Pulmonary artery endothelial cell (primary cell): ENCODE data around the gene TPST2. TPM values are rescaled to one million over a fixed set of nuclear protein-coding genes. Genes with fewer than 3 reads are reported as not detected.

Source experiments
- DNase-seq: peaks from one replicate; pipeline ENCODE4 v3.0.0-alpha.2; 2011; ENCODE audit warnings: low read depth, low spot score
- total RNA-seq: library from RNA; depleted of rRNA; stranded (reverse); fragments of >200 nt; gene quantifications from 2 replicates; pipeline ENCODE4 v1.2.3, GENCODE V29; 2014

The TPST2 gene
- total RNA-seq, 1 donor from 2014 or later: 33.6 TPM

DNA sequence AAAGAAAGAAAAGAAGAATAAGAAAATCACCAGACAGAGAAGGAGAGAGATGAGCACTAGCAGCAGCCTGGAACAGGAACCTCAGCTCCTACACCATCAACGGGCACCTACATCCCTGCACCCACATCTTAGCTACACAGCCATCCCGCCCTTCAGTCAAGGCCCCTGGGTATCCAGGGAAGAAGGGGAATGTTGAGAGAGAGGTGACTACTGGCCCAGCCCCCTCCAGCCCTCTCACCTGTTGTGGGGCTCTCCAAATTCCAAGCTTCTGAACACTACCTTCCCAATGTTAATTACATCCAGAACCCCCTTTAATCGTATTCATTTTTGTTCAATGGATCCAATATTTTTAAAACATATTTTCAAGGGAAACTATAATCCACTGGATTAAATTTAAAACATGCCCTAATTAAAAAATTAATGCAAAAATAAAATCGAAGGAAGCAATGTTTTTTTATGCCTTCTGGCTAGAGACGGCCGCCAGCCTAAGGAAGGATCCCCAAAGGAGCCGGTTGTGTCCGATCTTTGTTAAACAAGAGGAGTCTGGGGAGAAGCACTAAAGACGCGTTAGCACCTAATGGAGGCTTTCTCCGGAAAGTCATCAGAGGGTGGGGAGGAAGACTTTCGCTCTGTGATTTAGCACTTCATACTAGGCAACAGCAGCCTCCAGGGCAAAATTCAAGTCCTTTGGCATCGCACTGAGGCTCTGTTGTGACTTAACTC is 9.5 kb downstream of the TPST2 start:
- no peak for DNase-seq

DNA sequence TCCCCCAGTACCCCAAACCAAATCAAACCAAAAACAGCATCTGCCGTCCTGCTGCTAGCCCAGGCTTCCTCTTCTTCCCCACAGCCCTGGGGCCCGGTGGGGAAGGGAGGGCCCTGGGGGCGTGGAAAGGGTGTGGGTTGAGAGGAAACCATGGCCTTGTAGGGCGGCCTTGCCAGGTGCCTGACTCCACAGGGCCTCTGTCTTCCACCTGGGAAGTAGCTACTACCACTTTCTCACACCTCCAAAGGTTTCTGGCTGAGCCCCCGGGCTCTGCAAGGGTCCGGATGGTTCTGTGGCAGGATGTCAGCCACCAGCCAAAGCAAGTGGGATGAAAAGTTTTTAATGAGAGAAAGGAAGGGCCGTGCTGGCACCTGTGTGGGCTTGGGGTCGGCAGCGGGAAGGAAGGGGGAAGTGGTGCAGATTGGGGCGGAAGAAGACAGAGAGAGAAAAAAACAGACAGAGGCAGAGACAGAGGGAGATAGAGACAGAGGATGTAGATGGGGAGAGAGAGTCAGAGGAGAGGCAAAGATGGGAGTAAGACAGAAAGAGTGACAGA is 10.5 kb downstream of the TPST2 start:
- no peak for DNase-seq

DNA sequence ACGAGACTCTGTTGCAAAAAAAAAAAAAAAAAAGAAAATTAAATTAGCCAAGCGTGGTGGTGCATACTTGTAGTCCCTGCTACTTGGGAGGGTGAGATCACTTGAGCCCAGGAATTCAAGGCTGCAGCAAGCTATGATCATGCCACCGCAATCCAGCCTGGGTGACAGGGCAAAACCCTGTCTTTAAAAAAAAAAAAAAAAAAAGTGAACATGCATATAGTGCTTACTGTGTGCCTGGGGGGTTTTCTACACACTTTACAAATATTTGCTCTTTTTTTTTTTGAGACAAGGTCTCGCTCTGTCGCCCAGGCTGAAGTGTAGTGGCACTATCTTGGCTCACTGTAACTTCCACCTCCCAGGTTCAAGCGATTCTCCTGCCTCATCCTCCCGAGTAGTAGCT is 12.9 kb downstream of the TPST2 start:
- DNase-seq: no peak

DNA sequence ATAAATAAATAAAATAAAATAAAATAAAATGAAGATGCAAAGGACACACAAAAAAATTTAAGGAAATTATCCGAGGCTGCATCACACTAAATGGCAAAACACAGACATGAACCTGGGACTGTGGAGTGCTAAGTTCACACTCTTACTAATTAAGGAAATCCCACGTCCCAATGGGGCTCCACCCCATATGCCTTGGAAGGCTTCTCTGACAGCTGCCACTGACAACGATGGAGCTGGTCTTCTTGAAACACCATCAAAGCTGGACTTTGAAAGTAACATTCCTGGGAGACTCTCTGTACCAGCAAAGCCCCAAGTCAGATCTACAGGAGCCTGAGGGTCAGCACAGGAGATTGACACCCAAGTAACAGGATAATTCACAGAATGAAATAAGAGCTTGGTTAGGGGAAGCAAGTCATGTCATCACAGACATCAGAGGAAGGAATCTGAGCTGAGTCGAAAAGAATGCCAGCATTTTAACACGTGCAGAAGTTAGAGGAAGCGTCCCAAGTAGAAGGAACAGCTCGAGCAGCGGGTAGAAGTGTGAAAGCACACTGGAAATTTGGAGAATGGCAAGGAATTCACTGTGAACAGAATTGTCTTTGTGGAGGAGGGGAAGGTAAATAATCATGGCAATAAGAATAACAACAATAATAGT is 13.8 kb downstream of the TPST2 start:
- DNase-seq: no peak

DNA sequence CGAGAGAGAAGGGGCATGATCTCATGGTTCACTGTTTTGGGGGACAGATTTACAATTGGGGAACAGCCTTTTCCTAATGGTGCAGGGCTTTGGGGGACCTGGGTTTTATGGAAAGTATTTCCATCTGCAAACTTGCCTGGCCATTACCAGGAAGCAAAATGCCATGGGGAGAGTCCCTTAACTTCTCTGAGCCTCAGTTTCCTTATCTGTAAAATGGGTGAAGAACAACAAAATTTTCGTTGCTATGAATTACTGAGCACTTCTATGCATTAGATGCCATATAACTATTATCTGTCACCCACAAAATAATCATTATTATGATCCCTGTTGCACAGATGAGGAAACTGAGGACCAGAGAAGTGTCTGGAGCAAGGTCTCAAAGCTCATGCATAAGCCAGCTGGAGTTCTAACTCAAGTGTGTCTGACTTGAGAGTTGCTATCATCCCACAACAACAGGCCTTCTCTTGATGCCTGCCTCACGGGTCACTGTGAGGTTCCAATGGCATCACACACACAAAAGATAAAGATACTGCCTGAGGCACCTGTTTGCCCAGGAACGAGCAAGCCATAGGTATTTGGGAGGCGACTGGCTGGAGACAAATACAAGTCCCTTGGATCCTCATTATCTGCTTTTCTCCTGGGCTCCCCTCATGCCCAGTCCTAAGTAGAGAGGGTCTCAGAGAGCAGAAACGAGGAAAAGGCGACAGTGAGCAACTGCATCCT is 15.8 kb downstream of the TPST2 start:
- no peak for DNase-seq

DNA sequence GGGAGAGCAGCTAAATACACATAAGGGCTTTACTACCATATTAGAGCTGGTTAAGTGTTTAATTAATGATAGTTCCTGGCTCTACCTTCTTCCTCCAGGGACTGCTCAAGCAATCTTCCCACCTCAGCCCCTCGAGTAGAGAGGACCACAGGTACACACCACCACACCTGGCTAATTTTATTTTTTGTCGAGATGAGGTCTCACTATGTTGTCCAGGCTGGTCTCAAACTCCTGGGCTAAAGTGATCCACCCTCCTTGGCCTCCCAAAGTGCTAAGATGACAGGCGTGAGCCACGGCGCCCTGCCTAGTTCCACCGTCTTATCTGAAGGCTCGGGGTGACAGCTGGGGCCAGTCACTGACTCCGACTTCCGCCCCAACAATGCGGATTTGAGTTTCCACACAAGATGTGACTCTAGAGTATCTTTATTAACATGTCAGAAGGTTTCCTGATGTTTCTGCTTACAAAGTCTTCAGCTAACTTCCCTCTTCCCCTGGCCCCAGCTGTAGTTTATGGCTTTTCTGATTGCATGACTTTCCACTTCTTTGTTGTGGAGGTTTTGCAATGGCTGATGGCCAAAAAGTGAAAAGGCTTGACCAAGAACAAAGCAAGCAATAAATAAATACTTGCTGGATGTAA is 16.8 kb downstream of the TPST2 start:
- DNase-seq: no peak

DNA sequence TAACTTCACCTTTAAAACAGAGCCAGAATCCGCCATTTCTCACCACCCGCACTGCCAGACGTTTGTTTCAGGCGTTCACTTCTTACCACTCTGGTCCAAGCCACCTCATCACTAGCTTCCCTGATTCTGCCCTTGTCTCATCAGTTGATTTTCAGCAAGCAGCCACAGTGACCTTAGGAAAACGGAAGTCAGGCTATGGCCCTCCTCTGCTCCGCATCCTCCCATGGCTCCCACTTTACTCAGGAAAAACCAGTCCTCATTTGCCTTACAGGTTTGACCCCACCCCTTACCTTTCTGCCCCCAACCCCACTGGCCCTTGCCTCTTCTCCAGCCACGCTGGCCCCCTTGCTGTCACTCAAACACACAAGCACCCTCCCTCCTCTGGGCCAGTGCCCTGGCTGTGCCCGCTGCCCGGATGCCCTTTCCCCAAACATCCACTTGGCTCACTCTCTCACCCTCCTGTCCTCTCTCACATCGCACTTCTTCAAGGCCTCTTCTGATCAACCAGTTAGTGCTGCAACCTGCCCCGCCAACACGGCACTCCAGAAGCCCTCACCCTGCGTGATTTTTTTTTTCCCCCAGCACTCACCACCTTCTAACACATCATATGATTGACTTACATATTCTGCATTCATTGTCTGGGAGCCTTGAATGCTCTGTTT is 18.9 kb downstream of the TPST2 start:
- DNase-seq: no peak

DNA sequence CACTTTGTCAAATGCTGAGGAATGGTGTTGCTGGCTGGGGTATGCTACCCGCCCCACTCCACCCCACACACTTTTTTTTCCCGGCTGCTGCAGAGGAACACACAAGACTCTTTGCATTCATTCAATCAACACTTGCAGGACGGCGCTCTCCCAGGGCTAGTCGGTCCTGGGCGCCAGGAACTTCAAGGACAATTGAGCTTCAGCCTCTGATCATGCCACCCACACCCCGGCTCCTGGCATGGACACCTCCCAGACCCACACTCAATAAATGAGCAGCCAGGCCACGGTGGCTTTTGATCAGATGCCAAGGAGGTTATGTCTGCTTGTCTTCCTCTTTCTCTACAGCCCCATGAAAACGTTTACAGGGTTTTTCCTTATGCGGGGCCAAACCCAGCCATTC is 19.8 kb downstream of the TPST2 start:
- no peak for DNase-seq

DNA sequence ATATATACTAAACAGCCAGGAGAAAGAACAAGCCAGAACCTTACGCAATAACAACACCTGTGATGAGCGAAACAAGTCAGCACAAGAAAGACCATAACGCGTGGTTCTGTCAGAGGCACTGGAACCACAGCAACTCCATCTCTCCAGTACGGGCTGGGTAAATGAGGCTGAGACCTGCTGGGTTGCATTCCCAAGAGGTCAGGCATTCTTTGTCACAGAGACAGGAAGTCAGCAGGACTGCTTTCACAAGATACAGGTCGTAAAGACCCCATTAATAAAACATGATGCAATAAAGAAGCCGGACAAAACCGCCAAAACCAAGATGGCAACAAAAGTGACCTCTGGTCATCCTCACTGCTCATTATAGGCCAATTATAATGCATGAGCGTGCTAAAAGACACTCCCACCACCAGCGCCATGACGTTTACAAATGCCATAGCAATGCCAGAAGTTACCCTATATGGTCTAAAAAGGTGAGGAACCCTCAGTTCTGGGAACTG is 21.7 kb downstream of the TPST2 start:
- no peak for DNase-seq

DNA sequence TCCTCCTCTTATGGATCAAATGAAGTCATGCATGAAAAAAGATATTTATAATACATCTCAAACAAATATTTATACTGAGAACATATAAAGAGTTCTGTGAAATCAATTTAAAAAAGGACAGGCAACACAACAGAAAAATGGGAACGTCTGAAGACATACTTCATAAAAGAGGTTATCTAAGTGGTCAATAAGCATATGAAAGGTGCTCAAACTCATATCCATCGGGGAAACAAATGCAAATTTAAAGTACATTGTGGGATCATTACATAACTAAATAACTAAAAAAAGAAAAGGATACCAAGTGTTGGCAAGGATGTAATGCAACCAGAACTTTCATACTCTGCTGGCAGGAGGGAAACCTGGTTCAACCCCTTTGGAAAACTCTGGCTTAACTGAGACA is 22.3 kb downstream of the TPST2 start:
- DNase-seq: no peak

DNA sequence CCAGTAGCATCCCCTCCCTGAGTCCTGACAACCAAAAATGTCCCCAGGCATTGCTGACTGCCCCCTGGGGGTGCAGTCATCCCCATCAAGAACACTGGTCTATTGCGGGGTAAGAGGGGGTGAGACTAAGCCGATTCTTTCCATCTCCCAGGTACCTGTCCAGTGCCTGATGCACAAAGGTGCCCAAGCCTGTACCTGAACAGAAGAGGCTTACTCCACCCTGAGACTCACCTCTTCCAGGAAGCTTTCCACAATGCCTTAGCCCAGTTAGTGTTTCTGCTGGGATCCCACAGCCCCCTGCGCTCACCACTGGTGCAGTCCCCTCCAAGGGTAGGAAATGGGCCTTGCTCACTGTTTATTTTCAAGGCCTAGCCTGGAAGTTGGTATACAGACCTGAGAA is 22.9 kb downstream of the TPST2 start:
- DNase-seq: no peak

DNA sequence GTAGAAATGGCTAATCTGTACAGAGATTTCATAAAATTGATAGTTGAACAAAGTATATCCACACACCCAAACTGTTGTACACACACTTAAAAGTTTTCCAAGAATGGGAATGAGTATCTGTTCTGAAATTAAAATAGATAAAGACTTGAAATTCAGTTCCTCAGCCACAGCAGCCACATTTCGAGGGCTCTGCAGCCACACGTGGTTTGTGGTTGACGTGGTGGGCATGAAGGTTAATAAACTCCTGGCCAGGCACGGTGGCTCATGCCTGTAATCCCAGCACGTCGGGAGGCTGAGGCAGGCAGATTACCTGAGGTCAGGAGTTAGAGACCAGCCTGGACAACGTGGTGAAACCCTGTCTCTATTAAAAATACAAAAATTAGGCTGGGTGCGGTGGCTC is 24.0 kb downstream of the TPST2 start:
- no peak for DNase-seq

DNA sequence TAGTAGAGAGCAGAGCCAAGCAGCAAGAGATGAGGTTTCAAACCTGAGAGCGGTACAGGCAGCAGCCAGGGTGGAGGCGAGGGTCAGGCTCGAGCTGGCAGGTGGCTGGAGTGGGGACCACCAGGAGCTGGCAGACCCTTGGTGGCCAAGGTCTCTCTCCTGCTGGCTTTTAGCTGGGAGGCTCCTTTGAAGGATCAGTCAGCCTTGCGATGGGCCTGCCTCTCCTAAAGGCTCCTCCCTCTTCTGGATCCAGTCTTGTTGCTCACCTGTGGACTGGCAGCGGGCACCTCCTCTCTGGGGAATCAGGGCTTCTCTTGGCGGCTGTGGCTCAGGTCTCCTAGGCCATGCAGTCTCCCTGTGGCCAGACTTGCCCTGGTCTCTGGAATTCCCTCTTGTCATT is 24.8 kb downstream of the TPST2 start:
- DNase-seq: no peak

DNA sequence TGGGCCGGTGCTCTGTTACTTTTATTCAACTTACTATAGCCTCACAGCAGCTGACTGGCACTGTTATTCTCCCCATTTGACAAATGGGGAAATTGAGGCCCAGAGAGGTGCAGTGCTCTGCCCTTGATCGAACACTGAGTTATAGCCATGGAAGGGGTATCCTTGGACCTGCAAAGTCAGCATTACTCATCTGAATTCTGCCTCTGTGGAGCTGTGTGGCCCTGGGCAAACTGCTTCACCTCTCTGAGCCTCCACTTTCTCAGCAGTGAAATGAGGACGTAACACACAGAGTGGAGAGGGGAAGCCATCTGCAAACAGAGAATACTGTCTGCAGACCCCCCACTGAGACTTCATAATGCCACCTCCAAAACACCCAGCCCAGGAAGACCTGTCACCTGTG is 25.3 kb downstream of the TPST2 start:
- no peak for DNase-seq

DNA sequence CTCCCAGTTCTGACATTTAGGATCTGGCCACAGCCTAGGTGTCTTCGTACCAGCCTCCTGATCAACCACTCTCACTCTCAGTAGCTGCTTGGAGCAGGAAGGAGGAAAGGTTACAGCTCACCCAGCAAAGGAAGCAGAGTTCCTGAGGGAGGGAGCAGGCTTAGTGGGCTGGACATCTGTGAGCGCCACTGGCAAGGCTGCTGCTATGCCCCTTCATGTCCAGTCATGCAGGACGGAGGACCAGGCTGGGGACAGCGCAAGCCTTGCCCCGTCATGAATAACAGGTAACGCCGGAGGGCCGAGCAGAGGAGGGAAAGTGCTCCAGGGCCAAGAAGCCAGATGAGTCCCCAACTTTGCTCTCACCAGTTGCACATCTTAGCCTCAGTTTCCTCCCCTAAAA is 25.8 kb downstream of the TPST2 start:
- DNase-seq: no peak

DNA sequence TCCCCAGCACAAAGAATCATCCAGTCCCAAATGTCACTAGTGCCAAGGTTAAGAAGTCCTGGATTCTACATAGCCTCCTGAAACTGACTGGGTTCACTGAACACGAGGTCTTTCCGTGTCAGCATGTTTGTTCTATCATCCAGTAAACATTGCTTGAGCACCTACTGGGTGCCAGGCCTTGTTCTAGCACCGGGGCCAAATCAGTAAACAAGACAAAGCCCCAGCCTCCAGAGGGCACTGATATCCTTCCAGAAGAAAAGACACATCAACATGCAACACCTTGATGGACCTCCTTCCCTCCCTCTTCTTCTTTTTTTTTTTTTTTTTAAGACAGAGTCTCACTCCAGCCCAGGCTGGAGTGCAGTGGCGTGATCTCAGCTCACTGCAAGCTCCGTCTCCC is 26.9 kb downstream of the TPST2 start:
- no peak for DNase-seq

DNA sequence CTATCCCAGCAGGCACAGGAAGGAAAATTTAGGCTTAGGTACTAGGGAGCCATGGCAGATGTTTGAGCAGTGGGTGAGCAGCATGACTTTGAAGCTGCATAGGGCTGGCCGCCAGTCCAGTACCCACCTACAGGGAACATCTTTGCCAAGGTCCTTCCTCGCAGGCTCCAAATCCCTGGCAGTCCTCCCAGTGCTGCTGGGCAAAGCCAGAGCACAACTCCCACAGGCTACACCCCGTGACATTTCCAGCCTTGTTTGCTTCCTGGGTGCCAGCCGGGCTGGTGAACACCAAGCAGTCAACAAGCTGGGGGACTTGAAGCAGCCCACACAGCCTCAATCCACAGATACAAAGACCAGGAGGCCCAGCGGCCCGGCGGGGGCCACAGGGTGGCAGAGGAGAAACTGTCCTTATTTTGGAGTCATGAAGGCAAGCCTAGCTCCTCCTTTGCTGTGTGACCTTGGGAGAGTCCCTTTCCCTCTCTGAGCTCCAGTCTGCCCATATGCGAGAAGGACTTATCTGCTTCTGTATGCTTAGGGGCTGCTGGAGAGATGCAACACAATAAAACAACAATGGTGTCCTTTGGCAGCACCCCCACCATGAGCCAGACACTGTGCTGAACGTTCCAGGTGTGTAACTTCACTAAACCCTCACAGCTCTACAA is 28.0 kb downstream of the TPST2 start:
- no peak for DNase-seq

DNA sequence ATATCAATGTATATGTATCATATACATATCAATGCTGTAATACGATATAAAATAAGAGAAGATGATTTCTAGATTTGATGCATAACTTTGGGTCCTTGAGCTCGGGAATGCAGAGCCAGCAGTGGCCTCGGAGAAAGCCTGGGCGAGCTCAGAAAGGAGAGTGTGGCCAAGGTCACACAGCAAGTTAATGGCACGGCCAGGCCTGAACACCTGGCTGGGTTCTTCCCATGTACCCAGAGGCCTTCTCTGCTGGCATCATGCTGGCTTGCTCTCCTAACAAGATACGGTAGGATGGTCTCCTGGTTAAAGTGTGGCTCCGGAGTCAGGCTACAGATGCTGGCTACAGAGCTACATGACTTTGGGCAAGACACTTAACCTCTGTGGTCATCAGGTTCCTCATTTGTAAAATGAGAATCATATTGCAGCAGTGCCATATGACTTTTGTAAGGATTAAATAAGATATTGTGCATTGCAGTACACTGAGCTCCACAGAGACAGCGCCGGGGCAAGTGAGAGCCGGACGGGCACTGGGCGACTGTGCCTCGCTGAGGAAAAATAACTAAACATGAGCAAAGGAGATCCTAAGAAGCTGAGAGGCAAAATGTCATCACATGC is 29.9 kb downstream of the TPST2 start:
- no peak for DNase-seq

DNA sequence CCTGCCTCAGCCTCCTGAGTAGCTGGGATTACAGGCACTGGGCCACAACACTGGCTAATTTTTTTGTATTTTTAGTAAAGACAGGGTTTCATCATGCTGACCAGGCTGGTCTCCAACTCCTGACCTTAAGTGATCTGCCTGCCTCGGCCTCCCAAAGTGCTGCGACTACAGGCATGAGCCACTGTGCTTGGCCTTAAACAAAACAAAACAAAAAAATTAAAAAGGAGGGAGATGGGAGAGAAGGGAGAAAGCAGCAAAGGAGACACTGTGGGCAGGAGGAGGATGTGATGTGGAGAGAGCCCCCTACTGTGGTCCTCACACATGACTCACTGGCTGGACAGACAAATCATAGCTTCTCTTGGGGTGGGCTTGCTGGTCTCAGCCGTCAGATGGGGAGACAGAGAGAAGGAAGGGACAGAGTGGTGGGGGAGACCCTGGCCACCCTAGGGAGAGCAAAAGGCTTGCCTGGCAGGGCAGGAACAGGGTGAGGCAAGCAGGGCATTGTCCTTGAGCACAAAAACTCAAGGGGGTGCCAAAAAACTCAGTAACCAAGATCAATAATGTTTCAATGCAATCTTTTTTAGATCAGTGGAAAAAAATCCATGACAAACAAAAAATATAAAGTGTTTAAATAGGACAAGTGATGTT is 31.6 kb downstream of the TPST2 start:
- no peak for DNase-seq

DNA sequence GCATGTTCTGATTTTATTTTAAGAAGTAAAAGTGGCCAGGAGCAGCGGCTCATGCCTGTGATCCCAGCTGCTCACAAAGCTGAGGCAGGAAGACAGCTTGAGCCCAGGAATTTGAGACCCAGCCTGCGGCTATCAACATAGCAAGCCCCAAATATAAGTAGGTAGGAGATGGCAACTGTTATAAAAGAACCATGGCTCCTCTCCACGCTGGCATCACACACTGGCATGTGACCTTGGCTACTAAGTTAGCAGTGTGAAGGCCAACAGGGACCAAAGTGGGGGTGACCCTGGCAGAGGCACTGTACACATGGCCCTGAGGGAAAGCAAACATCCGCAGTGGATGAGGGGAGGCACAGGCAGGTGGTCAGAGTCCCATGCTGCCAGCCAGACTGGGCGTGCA is 33.0 kb downstream of the TPST2 start:
- DNase-seq: no peak
